ENCODE results near the gene VHLL. TPM values are rescaled to one million over a fixed set of nuclear protein-coding genes. Genes with fewer than 3 reads are reported as not detected.
"Not testable (repeated sequence)": the region's sequence is repeated elsewhere in the genome, so short reads cannot be mapped to it uniquely, and the experiment has no call there.

VHLL gene
- polyA plus RNA-seq (ENCODE audit: insufficient read length in 4 of 4), result not detected

- DNase-seq (ENCODE audit: low read depth in 4 of 4, low spot score in 2 of 4), result no peak
Observed at GRCh38 chr1:156298852-156299357, at the start of gene VHLL. Gene VHLL (minus strand): TSS chr1:156299307. CDS start chr1:156299189, 118 bp downstream.

- DNase-seq (ENCODE audit: low read depth in 4 of 4, low spot score in 2 of 4), result no peak
Observed at GRCh38 chr1:156347331-156347730, 48.2 kb upstream of the VHLL start.

- DNase-seq (ENCODE audit: low read depth in 4 of 4, low spot score in 2 of 4), result no peak
Observed at GRCh38 chr1:156346636-156347035, 47.5 kb upstream of the VHLL start.

GRCh38 chr1:156346035-156346434 is 46.9 kb upstream of the VHLL start:
- not testable (repeated sequence) for DNase-seq (ENCODE audit: low read depth in 4 of 4, low spot score in 2 of 4)

GRCh38 chr1:156344409-156344808 is 45.3 kb upstream of the VHLL start:
- DNase-seq (ENCODE audit: low read depth in 4 of 4, low spot score in 2 of 4), result no peak

- no peak for DNase-seq (ENCODE audit: low read depth in 4 of 4, low spot score in 2 of 4)
Observed at GRCh38 chr1:156342166-156342955, 43.3 kb upstream of the VHLL start.

GRCh38 chr1:156338180-156338976 is 39.3 kb upstream of the VHLL start, which contains the start of the genes CCT3 and TSACC:
Gene CCT3 (minus strand): TSS chr1:156338292. CDS start chr1:156338184, 108 bp downstream.
Gene TSACC (plus strand): TSS chr1:156338526. CDS start chr1:156339758, 1,232 bp downstream.
- peak; percentile 99 to 100 (median 99) for DNase-seq (ENCODE audit: low read depth in 4 of 4, low spot score in 2 of 4)

- no peak for DNase-seq (ENCODE audit: low read depth in 4 of 4, low spot score in 2 of 4)
Observed at GRCh38 chr1:156337888-156338179, 38.7 kb upstream of the VHLL start.

- no peak for DNase-seq (ENCODE audit: low read depth in 4 of 4, low spot score in 2 of 4)
Observed at GRCh38 chr1:156337052-156337887, 38.2 kb upstream of the VHLL start.

GRCh38 chr1:156336242-156336641 is 37.1 kb upstream of the VHLL start:
- no peak for DNase-seq (ENCODE audit: low read depth in 4 of 4, low spot score in 2 of 4)

GRCh38 chr1:156323179-156323578 is 24.1 kb upstream of the VHLL start:
- DNase-seq (ENCODE audit: low read depth in 4 of 4, low spot score in 2 of 4), result not testable (repeated sequence)

- DNase-seq (ENCODE audit: low read depth in 4 of 4, low spot score in 2 of 4), result no peak
Observed at GRCh38 chr1:156320560-156320959, 21.5 kb upstream of the VHLL start.

GRCh38 chr1:156319664-156320063 is 20.6 kb upstream of the VHLL start:
- DNase-seq (ENCODE audit: low read depth in 4 of 4, low spot score in 2 of 4), result no peak

GRCh38 chr1:156316909-156317308 is 17.8 kb upstream of the VHLL start:
- DNase-seq (ENCODE audit: low read depth in 4 of 4, low spot score in 2 of 4), result no peak

- no peak for DNase-seq (ENCODE audit: low read depth in 4 of 4, low spot score in 2 of 4)
Observed at GRCh38 chr1:156310962-156311361, 11.9 kb upstream of the VHLL start.

GRCh38 chr1:156308078-156308477 is 9.0 kb upstream of the VHLL start:
- DNase-seq (ENCODE audit: low read depth in 4 of 4, low spot score in 2 of 4), result no peak

GRCh38 chr1:156305215-156305614 is 6.1 kb upstream of the VHLL start:
- DNase-seq (ENCODE audit: low read depth in 4 of 4, low spot score in 2 of 4), result no peak

GRCh38 chr1:156303241-156303640 is 4.1 kb upstream of the VHLL start:
- no peak for DNase-seq (ENCODE audit: low read depth in 4 of 4, low spot score in 2 of 4)

- peak in 2 of 4 donors; percentile 59 for DNase-seq (ENCODE audit: low read depth in 4 of 4, low spot score in 2 of 4)
Observed at GRCh38 chr1:156295391-156295947, 3.6 kb downstream of the VHLL start, which contains the start of gene GLMP. Gene GLMP (minus strand): TSS chr1:156295679. CDS start chr1:156295645, 34 bp downstream.

GRCh38 chr1:156293895-156294294 is 5.2 kb downstream of the VHLL start:
- no peak for DNase-seq (ENCODE audit: low read depth in 4 of 4, low spot score in 2 of 4)

Measured in left renal cortex interstitium (tissue), 4 donors.